Activated naive CD4-positive, alpha-beta T cell treated with anti-CD3 and anti-CD28 coated beads, Interleukin-2, amount 10 ng/mL, durations not matched to agents 7 days and 5 days (primary cell): ENCODE data around the gene PLEKHG5.
"Not testable (repeated sequence)": the region's sequence is repeated elsewhere in the genome, so short reads cannot be mapped to it uniquely, and the experiment has no call there.

Source experiments
- CTCF ChIA-PET: fragments of 350-600 bp; sonication (Branson Sonifier 250); formaldehyde crosslinking; loops from one replicate; lab custom pipeline; 2021; ENCODE audit warnings: antibody characterized with exemption; lab: Charles Lee
- DNase-seq: peaks from one replicate; pipeline ENCODE4 v3.0.0-alpha.2; 2020
- H3K27ac Mint-ChIP-seq: one replicate; pipeline ENCODE4 v1.8.0; 2021; ENCODE audit warnings: mild to moderate bottlenecking, moderate library complexity, mixed read lengths
- H3K27me3 Mint-ChIP-seq: one replicate; pipeline ENCODE4 v1.8.0; 2021; ENCODE audit warnings: mild to moderate bottlenecking, mixed read lengths
- H3K36me3 Mint-ChIP-seq: one replicate; pipeline ENCODE4 v1.8.0; 2021; ENCODE audit warnings: mixed read lengths
- H3K4me1 Mint-ChIP-seq: one replicate; pipeline ENCODE4 v1.8.0; 2021; ENCODE audit warnings: mixed read lengths
- H3K4me3 Mint-ChIP-seq: one replicate; pipeline ENCODE4 v1.8.0; 2021; ENCODE audit warnings: mild to moderate bottlenecking, moderate library complexity, mixed read lengths
- H3K9me3 Mint-ChIP-seq: one replicate; pipeline ENCODE4 v1.8.0; 2021; ENCODE audit warnings: mixed read lengths

PLEKHG5 gene

DNA sequence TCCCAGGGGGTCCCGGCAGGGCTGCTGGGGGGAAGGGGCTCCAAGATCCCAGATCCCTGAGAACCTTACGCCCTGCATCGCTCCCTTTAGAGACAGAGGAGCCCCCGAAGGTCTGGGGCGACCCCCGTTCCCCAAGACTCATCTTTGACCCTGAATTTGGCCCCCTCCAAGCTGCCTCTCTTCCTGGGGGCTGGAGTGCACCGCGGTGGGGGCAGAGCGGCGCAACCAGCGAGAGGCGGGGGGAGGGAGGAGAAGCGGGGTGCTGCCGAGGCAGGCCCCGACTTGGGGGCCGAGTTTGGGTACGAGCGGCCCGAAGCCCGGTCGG lies 5.4 kb upstream of the PLEKHG5 start:
- Mint-ChIP-seq H3K36me3 (no peaks in the 10 kb centered on the region), H3K27ac (no peak overlapping the region), H3K4me1 (peaks cover 36% of the 10 kb centered on the region), H3K4me3 (peak overlapping the region; percentile 50), H3K27me3 (peaks cover 61% of the 10 kb centered on the region), H3K9me3 (no peaks in the 10 kb centered on the region)
- no peak for DNase-seq
- CTCF ChIA-PET = no interaction called here

DNA sequence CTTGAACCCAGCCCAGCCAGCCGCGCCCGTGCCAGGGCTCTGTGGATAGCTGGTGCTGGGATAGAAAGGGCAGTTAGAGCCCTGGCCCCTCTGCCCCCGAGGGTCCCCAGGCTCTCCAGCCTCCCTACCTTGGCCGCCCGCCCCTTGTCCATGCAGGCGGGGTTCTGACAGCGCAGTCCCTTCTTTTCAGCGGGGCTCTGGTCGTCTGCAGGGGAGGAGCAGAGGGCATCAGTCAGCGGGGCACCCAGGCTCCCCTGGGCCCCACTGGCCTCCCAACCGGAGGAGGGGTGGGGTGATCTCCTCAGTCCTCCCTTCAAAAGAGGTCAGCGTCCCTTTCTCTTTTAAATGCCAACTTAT lies 4.9 kb upstream of the PLEKHG5 start:
- CTCF ChIA-PET = interaction anchor here (1.4 to 1.7 kb wide), 2 partner anchors 73 to 150 kb away, joined by 4 read pairs; no protein-coding TSS in a partner anchor
- H3K9me3 Mint-ChIP-seq = no peaks in the 10 kb centered on the region
- DNase-seq = no peak
- peak overlapping the region; percentile 50 for H3K4me3 Mint-ChIP-seq
- H3K27ac Mint-ChIP-seq = no peak overlapping the region
- peaks cover 41% of the 10 kb centered on the region for H3K4me1 Mint-ChIP-seq
- H3K27me3 Mint-ChIP-seq = peaks cover 57% of the 10 kb centered on the region
- no peaks in the 10 kb centered on the region for H3K36me3 Mint-ChIP-seq

DNA sequence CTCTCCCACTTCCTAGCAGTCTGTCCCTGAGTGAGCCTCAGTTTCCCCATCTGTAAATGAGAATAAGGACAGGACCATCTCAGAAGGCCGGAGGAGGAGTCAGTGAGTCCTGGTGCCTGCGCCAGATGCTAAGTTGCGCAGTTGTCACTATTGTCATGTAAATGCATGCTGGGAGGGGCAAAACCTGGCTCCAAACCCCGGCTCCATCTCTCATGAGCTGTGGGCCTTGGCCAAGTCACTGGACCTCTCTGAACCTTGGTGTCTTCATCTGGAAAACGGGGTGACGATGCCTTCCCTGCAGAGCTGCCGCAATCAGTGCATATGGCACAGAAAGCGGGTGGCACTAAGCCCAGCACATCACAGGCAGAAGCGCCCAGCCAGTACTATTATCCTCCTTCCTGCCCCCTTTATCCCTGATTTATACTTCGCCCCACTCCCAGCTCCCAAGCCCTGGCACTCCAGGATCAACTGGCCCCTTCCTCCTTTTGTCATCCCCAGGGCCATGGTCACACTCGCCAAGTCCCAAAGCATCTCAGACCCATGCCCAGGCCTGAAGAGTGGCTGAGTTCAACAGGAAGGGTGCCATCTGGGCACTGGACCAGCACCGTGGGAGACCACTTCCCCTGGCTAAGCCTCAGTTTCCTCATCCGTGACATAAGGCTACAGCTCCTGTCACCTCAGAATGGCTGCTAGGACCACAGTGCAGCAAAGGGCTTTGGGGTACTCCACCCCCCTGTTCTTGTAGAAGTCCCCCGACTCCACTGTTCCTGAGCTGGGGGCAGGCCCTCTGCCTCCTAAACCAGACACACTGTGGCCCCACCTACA lies 4.3 kb upstream of the PLEKHG5 start:
- no peak for DNase-seq
- H3K27me3 Mint-ChIP-seq = peaks cover 51% of the 10 kb centered on the region
- no peaks in the 10 kb centered on the region for H3K9me3 Mint-ChIP-seq
- no peak overlapping the region for H3K27ac Mint-ChIP-seq
- no peaks in the 10 kb centered on the region for H3K36me3 Mint-ChIP-seq
- CTCF ChIA-PET = interaction anchor here (1.4 to 1.7 kb wide), 2 partner anchors 72 to 151 kb away, joined by 4 read pairs; no protein-coding TSS in a partner anchor
- H3K4me1 Mint-ChIP-seq = peaks cover 44% of the 10 kb centered on the region
- H3K4me3 Mint-ChIP-seq = peak overlapping the region; percentile 50

DNA sequence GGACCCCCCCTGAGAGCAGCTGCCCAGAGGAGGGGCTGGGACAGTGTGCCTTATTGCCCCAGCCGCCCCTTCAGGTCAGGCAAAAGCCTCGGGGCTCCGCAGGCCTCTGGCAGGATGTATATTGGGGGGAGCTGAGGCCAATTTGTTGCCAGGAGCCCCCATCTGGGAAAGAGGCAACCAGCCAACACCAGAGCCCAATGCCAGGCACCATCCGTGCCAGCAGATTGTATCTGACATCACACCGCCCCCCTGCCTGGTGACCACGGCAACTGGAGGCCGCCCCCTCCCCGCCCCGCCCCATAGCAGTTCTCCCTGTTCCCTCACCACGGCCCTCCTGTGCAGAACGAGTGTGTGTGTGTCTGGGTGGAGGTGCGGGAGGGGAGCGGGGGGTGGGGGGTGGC lies 3.6 kb upstream of the PLEKHG5 start:
- Mint-ChIP-seq H3K27me3 (peaks cover 44% of the 10 kb centered on the region), H3K36me3 (no peaks in the 10 kb centered on the region), H3K4me3 (no peak overlapping the region), H3K9me3 (no peaks in the 10 kb centered on the region), H3K27ac (no peak overlapping the region), H3K4me1 (peaks cover 44% of the 10 kb centered on the region)
- DNase-seq = no peak
- CTCF ChIA-PET = interaction anchor here (1.4 to 1.7 kb wide), 2 partner anchors 72 to 152 kb away, joined by 4 read pairs; no protein-coding TSS in a partner anchor

DNA sequence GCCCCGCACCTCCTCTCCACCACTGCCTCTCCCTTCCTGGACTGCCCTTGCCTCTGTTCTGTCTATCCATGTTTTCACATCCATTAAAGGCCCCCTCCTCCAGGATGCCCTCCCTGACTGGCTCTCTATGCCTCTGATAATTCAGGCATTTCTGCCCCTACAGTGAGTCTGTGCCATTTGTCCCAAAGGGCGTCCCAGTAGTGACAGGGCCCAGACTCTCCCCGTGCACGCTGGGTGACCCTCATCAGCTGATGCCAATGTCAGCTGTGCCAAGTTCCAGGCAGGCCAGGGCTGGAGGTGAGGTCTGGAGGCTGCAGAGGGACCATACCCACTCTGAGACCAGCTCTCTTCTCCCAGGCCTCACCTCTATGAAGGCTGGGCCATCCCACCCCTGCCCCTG lies 3.2 kb upstream of the PLEKHG5 start:
- Mint-ChIP-seq H3K4me3 (no peak overlapping the region), H3K27ac (no peak overlapping the region)
- CTCF ChIA-PET = interaction anchor here (1.4 to 1.7 kb wide), 2 partner anchors 71 to 152 kb away, joined by 4 read pairs; no protein-coding TSS in a partner anchor

DNA sequence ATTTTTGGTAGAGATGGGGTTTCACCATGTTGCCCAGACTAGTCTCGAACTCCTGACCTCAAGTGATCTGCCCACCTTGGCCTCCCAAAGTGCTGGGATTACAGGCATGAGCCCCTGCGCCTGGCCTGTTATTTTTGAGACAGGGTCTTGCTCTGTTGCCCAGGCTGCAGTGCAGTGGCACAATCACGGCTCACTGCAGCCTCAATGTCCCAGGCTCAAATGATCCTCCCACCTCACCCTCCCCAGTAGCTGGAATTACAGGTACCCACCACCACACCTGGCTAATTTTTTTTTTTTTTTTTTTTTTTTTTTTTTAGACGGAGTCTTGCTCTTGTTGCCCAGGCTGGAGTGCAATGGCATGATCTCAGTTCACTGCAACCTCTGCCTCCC lies 2.4 kb upstream of the PLEKHG5 start:
- H3K4me1 Mint-ChIP-seq = peaks cover 44% of the 10 kb centered on the region
- not testable (repeated sequence) for H3K4me3 Mint-ChIP-seq, H3K36me3 Mint-ChIP-seq, DNase-seq, H3K9me3 Mint-ChIP-seq, H3K27ac Mint-ChIP-seq
- H3K27me3 Mint-ChIP-seq = peaks cover 33% of the 10 kb centered on the region
- CTCF ChIA-PET = interaction anchor here (0.7 kb wide), 1 partner anchor 66 kb away, joined by 3 read pairs; no protein-coding TSS in a partner anchor

More for the DNA sequence above, 3.2 kb upstream of the PLEKHG5 start:
- Mint-ChIP-seq H3K4me1 (peaks cover 44% of the 10 kb centered on the region), H3K9me3 (no peaks in the 10 kb centered on the region), H3K36me3 (no peaks in the 10 kb centered on the region), H3K27me3 (peaks cover 41% of the 10 kb centered on the region)
- DNase-seq = no peak

DNA sequence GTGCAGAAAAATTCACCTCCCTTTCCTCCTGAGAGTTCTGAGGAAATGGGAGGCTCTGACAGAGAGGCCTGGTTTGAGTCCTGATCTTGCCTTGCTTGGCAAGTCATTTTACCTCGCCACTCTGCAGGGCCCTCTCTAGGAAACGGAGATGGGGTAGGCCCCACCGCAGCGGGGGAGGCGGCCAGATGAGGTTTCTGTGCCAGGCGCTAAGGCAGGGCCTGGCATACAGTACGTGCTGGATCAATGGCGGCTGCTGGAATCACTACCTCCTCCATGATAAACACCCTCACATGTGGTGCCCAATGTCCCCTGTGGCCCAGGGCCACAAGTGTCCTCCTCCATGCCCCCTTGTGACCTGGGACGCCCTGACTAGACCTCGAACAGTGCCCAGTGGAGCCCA lies 499 bp upstream of the PLEKHG5 start:
- H3K9me3 Mint-ChIP-seq = no peaks in the 10 kb centered on the region
- peaks cover 33% of the 10 kb centered on the region for H3K27me3 Mint-ChIP-seq
- H3K4me1 Mint-ChIP-seq = peaks cover 36% of the 10 kb centered on the region
- no peak for DNase-seq
- no peak overlapping the region for H3K27ac Mint-ChIP-seq
- H3K4me3 Mint-ChIP-seq = peak overlapping the region; percentile 74
- H3K36me3 Mint-ChIP-seq = no peaks in the 10 kb centered on the region
- CTCF ChIA-PET = interaction anchor here (0.9 to 1.9 kb wide), 4 partner anchors 63 to 154 kb away, joined by 3 to 6 read pairs (median 3); partner anchors contain the start of genes NOL9 and TAS1R1

DNA sequence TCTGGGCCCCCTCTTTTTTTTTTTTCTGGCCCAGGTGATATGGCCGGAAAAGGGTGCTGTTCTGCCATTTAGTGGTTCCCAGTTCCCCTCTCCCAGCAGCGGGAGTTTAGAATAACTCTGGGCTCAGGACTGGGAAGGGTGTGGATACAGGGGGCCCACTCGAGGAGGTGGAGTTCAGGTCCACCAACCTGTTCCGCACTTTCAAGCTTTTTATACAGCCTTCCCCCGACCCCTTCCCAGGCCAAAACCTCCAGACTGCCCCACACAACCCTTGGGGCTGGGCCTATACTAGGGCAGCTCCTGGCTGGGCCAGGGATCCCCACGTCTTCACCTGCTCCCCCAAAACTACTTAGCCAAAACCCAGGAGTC lies 402 bp downstream of the PLEKHG5 start:
- DNase-seq = no peak
- Mint-ChIP-seq H3K36me3 (no peaks in the 10 kb centered on the region), H3K27ac (peak overlapping the region; percentile 82), H3K27me3 (peaks cover 32% of the 10 kb centered on the region), H3K4me3 (peak overlapping the region; percentile 74), H3K4me1 (peaks cover 39% of the 10 kb centered on the region), H3K9me3 (no peaks in the 10 kb centered on the region)
- CTCF ChIA-PET = interaction anchor here (0.7 to 4.0 kb wide), 14 partner anchors 18 to 141 kb away, joined by 3 to 18 read pairs (median 5); partner anchors contain the start of genes KLHL21, NOL9 and TAS1R1

DNA sequence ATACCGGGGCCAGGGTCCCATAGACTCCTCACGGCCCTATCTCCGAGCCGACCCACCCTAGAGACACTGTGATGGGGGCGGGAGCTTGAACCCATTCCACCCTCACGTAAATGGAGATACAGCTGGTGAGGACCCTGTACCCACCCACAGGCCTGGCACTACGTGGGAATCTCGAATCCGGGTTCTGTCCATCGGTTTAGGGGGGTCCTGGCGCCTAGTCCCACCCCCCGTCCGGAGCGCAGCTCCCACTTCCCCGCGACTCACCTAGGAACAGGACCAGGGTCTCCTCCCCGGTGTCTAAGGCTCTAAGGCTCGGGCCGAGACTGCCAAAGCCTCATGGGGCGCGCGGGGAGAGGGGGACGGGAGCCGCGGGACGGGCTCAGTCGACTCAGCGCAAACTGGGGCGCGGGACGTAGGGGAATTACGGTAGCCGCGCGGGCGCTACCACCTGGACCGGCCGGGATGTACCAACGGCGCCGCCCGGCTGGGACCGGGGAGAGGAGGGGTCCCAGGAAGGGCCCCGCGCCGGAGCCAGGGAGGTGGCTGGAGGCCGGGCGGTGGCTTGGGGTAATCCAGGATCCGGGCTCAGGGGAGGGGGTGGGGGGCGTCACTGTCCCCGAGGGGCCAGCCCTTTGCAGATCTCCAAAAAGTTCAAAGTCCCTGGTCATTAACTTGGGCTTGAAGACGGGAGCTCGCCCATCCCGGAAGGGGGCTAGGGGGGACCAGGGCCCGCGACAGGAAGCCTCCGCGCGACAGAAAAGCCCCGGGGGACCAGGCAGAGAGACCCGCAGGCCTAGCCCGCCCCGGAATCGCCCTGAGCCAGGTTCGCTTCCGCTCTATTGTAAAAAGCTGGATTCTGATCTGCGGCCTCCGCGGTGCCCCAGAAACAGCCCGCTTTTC lies 1.0 kb downstream of the PLEKHG5 start:
- Mint-ChIP-seq H3K4me3 (peak overlapping the region; percentile 74), H3K4me1 (peaks cover 35% of the 10 kb centered on the region), H3K27ac (peak overlapping the region; percentile 82)

DNA sequence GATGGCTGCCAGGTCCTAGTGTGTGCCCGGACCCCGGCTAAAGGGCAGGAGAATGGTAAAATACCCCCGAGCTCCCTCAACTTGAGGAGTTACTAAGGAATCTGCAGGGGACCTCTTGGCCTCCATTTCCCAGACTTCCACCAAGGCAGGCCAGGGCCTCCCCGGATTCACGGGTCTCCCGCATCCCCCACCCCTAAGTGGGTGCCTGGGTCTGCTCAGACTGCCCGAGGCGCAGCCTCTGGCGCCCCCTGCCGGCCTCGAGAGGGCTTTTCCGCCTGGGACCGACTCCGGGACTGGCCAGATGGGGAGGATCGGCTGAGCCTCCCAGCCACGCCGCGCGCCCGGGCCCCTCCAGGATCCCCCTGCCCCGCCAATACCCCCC lies 1.7 kb downstream of the PLEKHG5 start:
- Mint-ChIP-seq H3K4me1 (peaks cover 35% of the 10 kb centered on the region), H3K36me3 (no peaks in the 10 kb centered on the region), H3K4me3 (peak overlapping the region; percentile 74), H3K27ac (peak overlapping the region; percentile 82), H3K27me3 (peaks cover 32% of the 10 kb centered on the region), H3K9me3 (no peaks in the 10 kb centered on the region)
- CTCF ChIA-PET = interaction anchor here (0.7 to 4.0 kb wide), 17 partner anchors 9 to 243 kb away, joined by 3 to 18 read pairs (median 5); partner anchors contain the start of genes KLHL21 and TNFRSF25
- DNase-seq = peak; percentile 85

More for the DNA sequence above, 1.0 kb downstream of the PLEKHG5 start:
- peak; percentile 78 for DNase-seq
- CTCF ChIA-PET = interaction anchor here (0.7 to 4.0 kb wide), 24 partner anchors 9 to 142 kb away, joined by 3 to 18 read pairs (median 4); partner anchors contain the start of genes KLHL21, NOL9, TAS1R1 and TNFRSF25
- Mint-ChIP-seq H3K36me3 (no peaks in the 10 kb centered on the region), H3K27me3 (peaks cover 32% of the 10 kb centered on the region), H3K9me3 (no peaks in the 10 kb centered on the region)

DNA sequence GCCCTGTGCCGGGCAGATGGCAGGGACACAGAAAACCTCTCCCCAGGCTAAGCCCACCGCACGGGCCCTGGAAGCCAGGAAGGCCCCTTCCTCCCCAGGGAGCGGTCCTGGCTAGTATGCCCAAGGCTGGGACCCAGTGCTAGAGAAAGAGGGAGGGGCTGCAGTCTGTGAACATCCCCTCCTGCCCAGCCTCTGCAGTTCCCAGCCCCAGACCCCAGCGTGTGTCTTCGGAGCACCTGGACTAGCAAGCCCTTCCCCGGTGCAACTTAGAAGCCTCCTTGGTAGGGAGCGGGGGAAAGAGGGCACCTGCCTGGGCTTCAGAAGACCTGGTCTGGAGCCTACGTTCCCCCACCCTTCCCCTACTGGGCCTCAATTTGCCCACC lies 2.1 kb downstream of the PLEKHG5 start:
- H3K27me3 Mint-ChIP-seq = peaks cover 36% of the 10 kb centered on the region
- DNase-seq = no peak
- peak overlapping the region; percentile 74 for H3K4me3 Mint-ChIP-seq
- H3K9me3 Mint-ChIP-seq = no peaks in the 10 kb centered on the region
- no peaks in the 10 kb centered on the region for H3K36me3 Mint-ChIP-seq
- H3K27ac Mint-ChIP-seq = no peak overlapping the region
- CTCF ChIA-PET = interaction anchor here (0.7 to 4.4 kb wide), 16 partner anchors 9 to 242 kb away, joined by 3 to 43 read pairs (median 6); partner anchors contain the start of genes KLHL21 and TNFRSF25
- H3K4me1 Mint-ChIP-seq = peaks cover 33% of the 10 kb centered on the region

DNA sequence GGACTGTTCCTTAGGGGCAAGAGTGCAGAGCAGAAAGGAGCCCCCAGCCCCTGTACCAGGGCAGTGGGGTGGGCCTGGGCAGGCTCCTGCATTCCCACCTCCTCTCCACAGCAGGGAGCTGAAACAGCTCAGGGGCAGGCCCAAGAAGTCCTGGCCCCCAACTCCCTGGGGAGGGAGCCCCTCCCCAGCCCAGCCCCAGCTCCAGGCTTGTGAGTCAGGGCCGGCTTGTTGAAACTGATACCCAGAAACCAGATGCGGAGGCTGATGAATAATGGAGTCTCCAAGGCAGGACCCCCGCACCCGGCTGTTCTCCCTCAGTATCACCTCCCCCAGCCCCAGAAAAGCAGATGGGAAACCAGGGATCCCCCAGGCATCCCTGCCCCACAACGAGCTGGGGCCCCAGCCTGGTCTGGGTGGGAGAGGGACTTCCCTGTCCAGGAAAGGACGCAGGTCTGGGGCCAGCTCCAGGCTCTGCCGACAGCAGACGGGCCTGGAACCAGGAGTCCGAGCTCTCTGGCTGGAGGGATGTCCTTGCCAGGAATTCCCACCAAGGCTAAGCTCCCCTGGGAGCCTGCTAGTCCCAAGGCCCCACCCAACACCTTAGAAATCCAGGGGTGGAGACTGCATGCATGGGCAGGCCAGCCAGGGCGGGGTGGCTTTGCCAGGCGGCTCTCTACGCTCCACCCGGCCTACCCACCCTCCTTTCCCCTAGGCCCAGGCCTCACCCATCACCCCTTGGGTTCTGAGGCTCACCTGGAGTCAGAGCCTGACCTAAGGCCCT lies 2.7 kb downstream of the PLEKHG5 start:
- Mint-ChIP-seq H3K27me3 (peaks cover 42% of the 10 kb centered on the region), H3K4me1 (peaks cover 32% of the 10 kb centered on the region), H3K9me3 (no peaks in the 10 kb centered on the region), H3K27ac (no peak overlapping the region), H3K4me3 (no peak overlapping the region), H3K36me3 (no peaks in the 10 kb centered on the region)
- CTCF ChIA-PET = interaction anchor here (0.7 to 4.4 kb wide), 16 partner anchors 9 to 242 kb away, joined by 3 to 43 read pairs (median 5); partner anchors contain the start of genes NOL9, TAS1R1 and TNFRSF25
- no peak for DNase-seq
